KOPT-K1 (cell line): ENCODE data around the gene VPS11.

ENCODE experiments used
- H3K27ac ChIP-seq: fragments of 200-600 bp; sonication (generic); 2 replicates; pipeline ENCODE4 v1.5.1; 2016; ENCODE audit warnings: antibody characterized with exemption, mild to moderate bottlenecking, low read depth, low read length; ENCODE audit not compliant: poor library complexity, severe bottlenecking
- H3K36me3 ChIP-seq: fragments of 200-600 bp; sonication (generic); 2 replicates; pipeline ENCODE4 v1.5.1; 2017; ENCODE audit warnings: antibody characterized with exemption, mild to moderate bottlenecking, low read length, moderate library complexity; ENCODE audit not compliant: insufficient read depth
- H3K9me3 ChIP-seq: fragments of 200-600 bp; sonication (generic); 2 replicates; pipeline ENCODE4 v1.5.1; 2017; ENCODE audit warnings: antibody characterized with exemption, low read length, mild to moderate bottlenecking; ENCODE audit not compliant: insufficient read depth, poor library complexity, severe bottlenecking

Gene VPS11

GRCh38 chr11:119084663-119085436 is 17.2 kb downstream of the VPS11 start, which contains the start of gene HMBS:
TSS of gene HMBS (plus strand) at chr11:119084881. CDS start at chr11:119085034, 153 bp downstream.
- Histone ChIP-seq H3K36me3 (peaks cover 32% of the 10 kb centered on the region), H3K27ac (peak within 1 kb of the TSS; percentile 86), H3K9me3 (no peaks in the 10 kb centered on the region)

GRCh38 chr11:119085437-119085847 is 17.8 kb downstream of the VPS11 start:
- Histone ChIP-seq H3K36me3 (peaks cover 27% of the 10 kb centered on the region), H3K27ac (peak overlapping the region; percentile 86)

GRCh38 chr11:119087123-119087522 is 19.5 kb downstream of the VPS11 start:
- H3K27ac ChIP-seq = peak overlapping the region; percentile 48
- peaks cover 23% of the 10 kb centered on the region for H3K36me3 ChIP-seq

More at GRCh38 chr11:119085437-119085847, 17.8 kb downstream of the VPS11 start:
- no peaks in the 10 kb centered on the region for H3K9me3 ChIP-seq

GRCh38 chr11:119087747-119088241 is 20.2 kb downstream of the VPS11 start:
- Histone ChIP-seq H3K36me3 (peaks cover 24% of the 10 kb centered on the region), H3K9me3 (no peaks in the 10 kb centered on the region), H3K27ac (peak overlapping the region; percentile 48)

More at GRCh38 chr11:119087123-119087522, 19.5 kb downstream of the VPS11 start:
- no peaks in the 10 kb centered on the region for H3K9me3 ChIP-seq

GRCh38 chr11:119088406-119088805 is 20.8 kb downstream of the VPS11 start:
- H3K27ac ChIP-seq = no peak overlapping the region
- peaks cover 30% of the 10 kb centered on the region for H3K36me3 ChIP-seq

GRCh38 chr11:119089319-119089718 is 21.7 kb downstream of the VPS11 start:
- H3K36me3 ChIP-seq = peaks cover 39% of the 10 kb centered on the region
- H3K9me3 ChIP-seq = no peaks in the 10 kb centered on the region
- H3K27ac ChIP-seq = no peak overlapping the region

More at GRCh38 chr11:119088406-119088805, 20.8 kb downstream of the VPS11 start:
- no peaks in the 10 kb centered on the region for H3K9me3 ChIP-seq

GRCh38 chr11:119091178-119091577 is 23.6 kb downstream of the VPS11 start:
- Histone ChIP-seq H3K36me3 (peaks cover 41% of the 10 kb centered on the region), H3K9me3 (no peaks in the 10 kb centered on the region), H3K27ac (no peak overlapping the region)

- Histone ChIP-seq H3K9me3 (no peaks in the 10 kb centered on the region), H3K36me3 (peaks cover 51% of the 10 kb centered on the region), H3K27ac (peak overlapping the region; percentile 96)
These were observed 24.6 kb downstream of the VPS11 start for GRCh38 chr11:119091966-119092879.

GRCh38 chr11:119092880-119093842 is 25.5 kb downstream of the VPS11 start:
- peak overlapping the region; percentile 96 for H3K27ac ChIP-seq

GRCh38 chr11:119093942-119094815 is 26.6 kb downstream of the VPS11 start:
- peaks cover 69% of the 10 kb centered on the region for H3K36me3 ChIP-seq
- H3K27ac ChIP-seq = peak overlapping the region; percentile 96
- H3K9me3 ChIP-seq = no peaks in the 10 kb centered on the region

More at GRCh38 chr11:119092880-119093842, 25.5 kb downstream of the VPS11 start:
- Histone ChIP-seq H3K9me3 (no peaks in the 10 kb centered on the region), H3K36me3 (peaks cover 60% of the 10 kb centered on the region)

GRCh38 chr11:119094816-119095065 is 27.1 kb downstream of the VPS11 start:
- Histone ChIP-seq H3K9me3 (no peaks in the 10 kb centered on the region), H3K27ac (peak overlapping the region; percentile 96), H3K36me3 (peaks cover 67% of the 10 kb centered on the region)

GRCh38 chr11:119095066-119095880 is 27.7 kb downstream of the VPS11 start:
- Histone ChIP-seq H3K27ac (peak overlapping the region; percentile 96), H3K9me3 (no peaks in the 10 kb centered on the region), H3K36me3 (peaks cover 64% of the 10 kb centered on the region)

- Histone ChIP-seq H3K9me3 (no peaks in the 10 kb centered on the region), H3K27ac (no peak overlapping the region), H3K36me3 (peaks cover 28% of the 10 kb centered on the region)
These were observed 32.1 kb downstream of the VPS11 start for GRCh38 chr11:119099711-119100110.
